ENCODE measurements around the gene DYRK1A.

The DYRK1A gene

DNA sequence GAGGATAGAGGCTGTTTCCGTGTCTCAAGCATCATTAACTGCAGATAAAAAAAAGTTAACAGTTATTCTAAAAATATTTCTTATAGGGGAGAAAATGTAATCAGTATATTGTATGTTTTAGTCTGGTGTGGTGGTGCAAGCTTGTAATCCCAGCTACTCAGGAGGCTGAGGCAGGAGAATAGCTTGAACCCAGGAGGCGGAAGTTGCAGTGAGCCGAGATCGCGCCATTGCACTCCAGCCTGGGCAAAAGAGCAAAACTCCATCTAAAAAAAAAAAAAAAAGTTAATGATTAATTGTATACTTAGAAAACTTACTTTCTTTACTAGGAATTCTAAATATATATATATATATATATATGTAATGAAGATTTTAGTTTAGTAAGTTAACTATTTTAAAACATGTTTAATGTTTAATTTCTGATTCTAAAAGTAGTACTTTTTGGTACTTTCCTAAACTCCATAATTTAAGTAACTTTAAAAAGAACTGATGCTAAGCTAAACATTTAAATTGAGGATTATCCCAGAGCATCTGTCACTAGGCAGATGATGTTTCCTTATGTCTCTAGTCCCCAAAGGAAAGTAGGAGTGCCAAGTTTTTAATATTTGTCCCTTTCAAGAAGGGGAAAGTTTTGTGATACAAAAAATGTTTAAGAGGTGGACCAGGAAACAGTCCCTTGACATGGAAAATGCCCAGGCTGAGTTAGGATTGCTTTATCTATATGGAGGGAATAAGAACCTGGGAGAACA, 66.3 kb downstream of the DYRK1A start:
- no peak for ATAC-seq
- TF ChIP-seq ZFP3 (CRISPR knock-in tag; IDR thresholded peaks at IDR 0.05) (no peak), ARNTL (CRISPR knock-in tag; IDR thresholded peaks at IDR 0.05; ENCODE audit: borderline replicate concordance, low read depth) (no peak), SNAI2 (CRISPR knock-in tag; IDR thresholded peaks at IDR 0.05) (no peak), PPARA (CRISPR knock-in tag; IDR thresholded peaks at IDR 0.05; ENCODE audit: borderline replicate concordance) (no peak), RARB (CRISPR knock-in tag; IDR thresholded peaks at IDR 0.05) (no peak), ZNF565 (CRISPR knock-in tag; conservative IDR thresholded peaks at IDR 0.05; ENCODE audit: low read depth) (no peak), ZNF8 (CRISPR knock-in tag; IDR thresholded peaks at IDR 0.05) (no peak), ISL1 (CRISPR knock-in tag; IDR thresholded peaks at IDR 0.05) (no peak), CSDC2 (CRISPR knock-in tag; IDR thresholded peaks at IDR 0.05) (no peak), OSR1 (CRISPR knock-in tag; IDR thresholded peaks at IDR 0.05) (no peak), ZNF70 (CRISPR knock-in tag; IDR thresholded peaks at IDR 0.05) (no peak), GLIS3 (CRISPR knock-in tag; IDR thresholded peaks at IDR 0.05) (no peak)
- TF ChIP-seq, protein P1, sequence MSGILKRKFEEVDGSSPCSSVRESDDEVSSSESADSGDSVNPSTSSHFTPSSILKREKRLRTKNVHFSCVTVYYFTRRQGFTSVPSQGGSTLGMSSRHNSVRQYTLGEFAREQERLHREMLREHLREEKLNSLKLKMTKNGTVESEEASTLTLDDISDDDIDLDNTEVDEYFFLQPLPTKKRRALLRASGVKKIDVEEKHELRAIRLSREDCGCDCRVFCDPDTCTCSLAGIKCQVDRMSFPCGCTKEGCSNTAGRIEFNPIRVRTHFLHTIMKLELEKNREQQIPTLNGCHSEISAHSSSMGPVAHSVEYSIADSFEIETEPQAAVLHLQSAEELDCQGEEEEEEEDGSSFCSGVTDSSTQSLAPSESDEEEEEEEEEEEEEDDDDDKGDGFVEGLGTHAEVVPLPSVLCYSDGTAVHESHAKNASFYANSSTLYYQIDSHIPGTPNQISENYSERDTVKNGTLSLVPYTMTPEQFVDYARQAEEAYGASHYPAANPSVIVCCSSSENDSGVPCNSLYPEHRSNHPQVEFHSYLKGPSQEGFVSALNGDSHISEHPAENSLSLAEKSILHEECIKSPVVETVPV (CRISPR knock-in tag; IDR thresholded peaks at IDR 0.05) = no peak
- TF ChIP-seq, protein P2, sequence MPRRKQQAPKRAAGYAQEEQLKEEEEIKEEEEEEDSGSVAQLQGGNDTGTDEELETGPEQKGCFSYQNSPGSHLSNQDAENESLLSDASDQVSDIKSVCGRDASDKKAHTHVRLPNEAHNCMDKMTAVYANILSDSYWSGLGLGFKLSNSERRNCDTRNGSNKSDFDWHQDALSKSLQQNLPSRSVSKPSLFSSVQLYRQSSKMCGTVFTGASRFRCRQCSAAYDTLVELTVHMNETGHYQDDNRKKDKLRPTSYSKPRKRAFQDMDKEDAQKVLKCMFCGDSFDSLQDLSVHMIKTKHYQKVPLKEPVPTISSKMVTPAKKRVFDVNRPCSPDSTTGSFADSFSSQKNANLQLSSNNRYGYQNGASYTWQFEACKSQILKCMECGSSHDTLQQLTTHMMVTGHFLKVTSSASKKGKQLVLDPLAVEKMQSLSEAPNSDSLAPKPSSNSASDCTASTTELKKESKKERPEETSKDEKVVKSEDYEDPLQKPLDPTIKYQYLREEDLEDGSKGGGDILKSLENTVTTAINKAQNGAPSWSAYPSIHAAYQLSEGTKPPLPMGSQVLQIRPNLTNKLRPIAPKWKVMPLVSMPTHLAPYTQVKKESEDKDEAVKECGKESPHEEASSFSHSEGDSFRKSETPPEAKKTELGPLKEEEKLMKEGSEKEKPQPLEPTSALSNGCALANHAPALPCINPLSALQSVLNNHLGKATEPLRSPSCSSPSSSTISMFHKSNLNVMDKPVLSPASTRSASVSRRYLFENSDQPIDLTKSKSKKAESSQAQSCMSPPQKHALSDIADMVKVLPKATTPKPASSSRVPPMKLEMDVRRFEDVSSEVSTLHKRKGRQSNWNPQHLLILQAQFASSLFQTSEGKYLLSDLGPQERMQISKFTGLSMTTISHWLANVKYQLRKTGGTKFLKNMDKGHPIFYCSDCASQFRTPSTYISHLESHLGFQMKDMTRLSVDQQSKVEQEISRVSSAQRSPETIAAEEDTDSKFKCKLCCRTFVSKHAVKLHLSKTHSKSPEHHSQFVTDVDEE (CRISPR knock-in tag; IDR thresholded peaks at IDR 0.05) = no peak
- TF ChIP-seq, protein P3, sequence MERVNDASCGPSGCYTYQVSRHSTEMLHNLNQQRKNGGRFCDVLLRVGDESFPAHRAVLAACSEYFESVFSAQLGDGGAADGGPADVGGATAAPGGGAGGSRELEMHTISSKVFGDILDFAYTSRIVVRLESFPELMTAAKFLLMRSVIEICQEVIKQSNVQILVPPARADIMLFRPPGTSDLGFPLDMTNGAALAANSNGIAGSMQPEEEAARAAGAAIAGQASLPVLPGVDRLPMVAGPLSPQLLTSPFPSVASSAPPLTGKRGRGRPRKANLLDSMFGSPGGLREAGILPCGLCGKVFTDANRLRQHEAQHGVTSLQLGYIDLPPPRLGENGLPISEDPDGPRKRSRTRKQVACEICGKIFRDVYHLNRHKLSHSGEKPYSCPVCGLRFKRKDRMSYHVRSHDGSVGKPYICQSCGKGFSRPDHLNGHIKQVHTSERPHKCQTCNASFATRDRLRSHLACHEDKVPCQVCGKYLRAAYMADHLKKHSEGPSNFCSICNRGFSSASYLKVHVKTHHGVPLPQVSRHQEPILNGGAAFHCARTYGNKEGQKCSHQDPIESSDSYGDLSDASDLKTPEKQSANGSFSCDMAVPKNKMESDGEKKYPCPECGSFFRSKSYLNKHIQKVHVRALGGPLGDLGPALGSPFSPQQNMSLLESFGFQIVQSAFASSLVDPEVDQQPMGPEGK (CRISPR knock-in tag; IDR thresholded peaks at IDR 0.05; ENCODE audit: borderline replicate concordance) = no peak
- TF ChIP-seq, protein P4, sequence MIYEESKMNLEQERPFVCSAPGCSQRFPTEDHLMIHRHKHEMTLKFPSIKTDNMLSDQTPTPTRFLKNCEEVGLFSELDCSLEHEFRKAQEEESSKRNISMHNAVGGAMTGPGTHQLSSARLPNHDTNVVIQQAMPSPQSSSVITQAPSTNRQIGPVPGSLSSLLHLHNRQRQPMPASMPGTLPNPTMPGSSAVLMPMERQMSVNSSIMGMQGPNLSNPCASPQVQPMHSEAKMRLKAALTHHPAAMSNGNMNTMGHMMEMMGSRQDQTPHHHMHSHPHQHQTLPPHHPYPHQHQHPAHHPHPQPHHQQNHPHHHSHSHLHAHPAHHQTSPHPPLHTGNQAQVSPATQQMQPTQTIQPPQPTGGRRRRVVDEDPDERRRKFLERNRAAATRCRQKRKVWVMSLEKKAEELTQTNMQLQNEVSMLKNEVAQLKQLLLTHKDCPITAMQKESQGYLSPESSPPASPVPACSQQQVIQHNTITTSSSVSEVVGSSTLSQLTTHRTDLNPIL (CRISPR knock-in tag; IDR thresholded peaks at IDR 0.05; ENCODE audit: low read depth) = no peak
- TF ChIP-seq, protein P5, sequence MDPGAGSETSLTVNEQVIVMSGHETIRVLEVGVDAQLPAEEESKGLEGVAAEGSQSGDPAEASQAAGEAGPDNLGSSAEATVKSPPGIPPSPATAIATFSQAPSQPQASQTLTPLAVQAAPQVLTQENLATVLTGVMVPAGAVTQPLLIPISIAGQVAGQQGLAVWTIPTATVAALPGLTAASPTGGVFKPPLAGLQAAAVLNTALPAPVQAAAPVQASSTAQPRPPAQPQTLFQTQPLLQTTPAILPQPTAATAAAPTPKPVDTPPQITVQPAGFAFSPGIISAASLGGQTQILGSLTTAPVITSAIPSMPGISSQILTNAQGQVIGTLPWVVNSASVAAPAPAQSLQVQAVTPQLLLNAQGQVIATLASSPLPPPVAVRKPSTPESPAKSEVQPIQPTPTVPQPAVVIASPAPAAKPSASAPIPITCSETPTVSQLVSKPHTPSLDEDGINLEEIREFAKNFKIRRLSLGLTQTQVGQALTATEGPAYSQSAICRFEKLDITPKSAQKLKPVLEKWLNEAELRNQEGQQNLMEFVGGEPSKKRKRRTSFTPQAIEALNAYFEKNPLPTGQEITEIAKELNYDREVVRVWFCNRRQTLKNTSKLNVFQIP (CRISPR knock-in tag; IDR thresholded peaks at IDR 0.05; ENCODE audit: borderline replicate concordance, low read depth) = no peak

DNA sequence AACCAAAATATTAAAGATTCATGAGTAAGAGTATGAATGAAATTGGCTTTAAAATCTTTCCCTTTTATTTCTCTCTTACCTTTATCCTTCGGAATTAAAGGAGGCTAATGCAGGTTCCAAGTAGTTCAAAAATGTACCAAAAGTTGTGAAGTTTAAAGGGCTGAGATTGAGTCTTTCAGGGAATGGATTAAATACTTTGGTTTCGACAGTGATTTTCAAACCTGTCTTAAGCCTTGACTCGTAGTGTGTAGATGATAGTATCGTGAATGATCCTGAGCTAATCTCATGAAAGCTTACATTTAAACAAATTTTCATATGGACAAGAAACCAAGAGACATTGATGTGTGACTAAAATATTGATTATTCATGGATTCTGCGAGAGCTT, 66.9 kb downstream of the DYRK1A start:
- TF ChIP-seq RARB (CRISPR knock-in tag; IDR thresholded peaks at IDR 0.05) = no peak
- no peak for TF ChIP-seq TOX (CRISPR knock-in tag; IDR thresholded peaks at IDR 0.05; ENCODE audit: borderline replicate concordance)
- TF ChIP-seq, protein P4 (CRISPR knock-in tag; IDR thresholded peaks at IDR 0.05; ENCODE audit: low read depth) = no peak
- no peak for TF ChIP-seq ARNTL (CRISPR knock-in tag; IDR thresholded peaks at IDR 0.05; ENCODE audit: borderline replicate concordance, low read depth)
- TF ChIP-seq, protein P1 (CRISPR knock-in tag; IDR thresholded peaks at IDR 0.05) = no peak
- no peak for TF ChIP-seq ESRRG (CRISPR knock-in tag; IDR thresholded peaks at IDR 0.05)
- TF ChIP-seq ZNF70 (CRISPR knock-in tag; IDR thresholded peaks at IDR 0.05) = no peak
- TF ChIP-seq ZC3H10 (CRISPR knock-in tag; IDR thresholded peaks at IDR 0.05) = no peak
- TF ChIP-seq OSR1 (CRISPR knock-in tag; IDR thresholded peaks at IDR 0.05) = no peak
- TF ChIP-seq, protein P5 (CRISPR knock-in tag; IDR thresholded peaks at IDR 0.05; ENCODE audit: borderline replicate concordance, low read depth) = no peak
- no peak for TF ChIP-seq SNAI2 (CRISPR knock-in tag; IDR thresholded peaks at IDR 0.05)
- TF ChIP-seq ZFP30 (CRISPR knock-in tag; IDR thresholded peaks at IDR 0.05) = no peak
- TF ChIP-seq, protein P3 (CRISPR knock-in tag; IDR thresholded peaks at IDR 0.05; ENCODE audit: borderline replicate concordance) = no peak
- TF ChIP-seq TCF4 (CRISPR knock-in tag; IDR thresholded peaks at IDR 0.05; ENCODE audit: borderline replicate concordance) = no peak
- TF ChIP-seq ZNF8 (CRISPR knock-in tag; IDR thresholded peaks at IDR 0.05) = no peak
- TF ChIP-seq ZNF565 (CRISPR knock-in tag; conservative IDR thresholded peaks at IDR 0.05; ENCODE audit: low read depth) = no peak
- TF ChIP-seq ZFP3 (CRISPR knock-in tag; IDR thresholded peaks at IDR 0.05) = no peak

More for the DNA sequence above, 66.9 kb downstream of the DYRK1A start:
- no peak for ATAC-seq
